ENCODE measurements around the gene CXorf58. TPM values are rescaled to one million over a fixed set of nuclear protein-coding genes. Genes with fewer than 3 reads are reported as not detected.
A peak's percentile ranks its signal among the peaks of the same experiment; 100 is the strongest.

CXorf58 gene
- total and polyA plus RNA-seq, 9 of the 15 experiments (the other 6 are each of a cell fraction or from before 2014, with no cell fraction given): 0.10 to 0.27 (median 0.16) TPM; not detected in 3

- peak; percentile 18; the same call in 1 of the 2 replicates for TF ChIP-seq ZNF592 (IDR thresholded peaks at IDR 0.05)
- TF ChIP-seq FOXJ3 (CRISPR knock-in tag; IDR thresholded peaks at IDR 0.05): no peak
- TF ChIP-seq TFAM (CRISPR knock-in tag; conservative IDR thresholded peaks at IDR 0.05): no peak
- TF ChIP-seq TCF7 (IDR thresholded peaks at IDR 0.05; ENCODE audit: borderline replicate concordance): no peak
- TF ChIP-seq IRF1 (CRISPR knock-in tag; IDR thresholded peaks at IDR 0.05; ENCODE audit: borderline replicate concordance): no peak
- TF ChIP-seq KDM2B (CRISPR knock-in tag; IDR thresholded peaks at IDR 0.05): no peak
- TF ChIP-seq ZFP91 (CRISPR knock-in tag; IDR thresholded peaks at IDR 0.05): no peak
- TF ChIP-seq CEBPZ (IDR thresholded peaks at IDR 0.05; ENCODE audit: borderline replicate concordance, low read depth, low read length): no peak
- TF ChIP-seq POLR3A (IDR thresholded peaks at IDR 0.05; ENCODE audit: borderline replicate concordance, extremely low read depth, insufficient read depth, insufficient read length): no peak
- TF ChIP-seq EP400 (IDR thresholded peaks at IDR 0.05): peak; percentile 36; the same call in 1 of the 2 replicates
- no peak for TF ChIP-seq CCAR2 (IDR thresholded peaks at IDR 0.05; ENCODE audit: low read depth, low read length)
- no peak for TF ChIP-seq E2F1 (CRISPR knock-in tag; IDR thresholded peaks at IDR 0.05)
Measured at GRCh38 chrX:23884427-23885024, 23.3 kb upstream of the CXorf58 start (continued).
